GM18507 (cell line): ENCODE measurements around the gene KCNJ16.

Source experiments
- DNase-seq: peaks from one replicate; pipeline ENCODE4 v3.0.0; 2011; ENCODE audit warnings: low read depth; ENCODE audit not compliant: insufficient read length; ENCODE audit errors: extremely low spot score
- FAIRE-seq: peaks from 2 replicates; lab custom pipeline; 2011; peaks lifted over from hg19 to GRCh38; lab: Jason Lieb, UNC

The KCNJ16 gene

GRCh38 chr17:70159980-70160379, 85.0 kb downstream of the KCNJ16 start:
- no peak for DNase-seq
- no peak for FAIRE-seq

DNA sequence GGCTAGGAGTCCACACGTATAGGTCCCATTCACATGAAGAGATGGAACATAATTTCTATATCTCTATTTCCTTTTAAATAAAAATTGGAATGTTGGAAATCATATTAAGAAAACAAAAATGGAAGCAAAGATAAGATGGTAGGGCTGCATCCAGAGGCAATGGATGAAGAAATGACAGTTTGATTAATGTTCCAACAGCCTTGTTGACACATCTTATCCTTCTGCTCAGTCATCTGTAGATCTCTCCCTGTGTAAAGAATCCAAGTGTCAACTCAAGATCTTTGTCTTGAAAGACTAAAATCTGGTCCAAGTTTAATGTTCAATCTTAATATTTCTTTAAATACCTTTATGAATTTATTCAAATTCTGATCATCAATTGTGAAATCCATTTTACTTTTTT, 86.5 kb downstream of the KCNJ16 start:
- no peak for FAIRE-seq
- no peak for DNase-seq

GRCh38 chr17:70165383-70165782, 90.4 kb downstream of the KCNJ16 start:
- DNase-seq (no peak), FAIRE-seq (no peak)

- FAIRE-seq (no peak), DNase-seq (no peak)
These were observed 91.6 kb downstream of the KCNJ16 start for GRCh38 chr17:70166615-70167014.

DNA sequence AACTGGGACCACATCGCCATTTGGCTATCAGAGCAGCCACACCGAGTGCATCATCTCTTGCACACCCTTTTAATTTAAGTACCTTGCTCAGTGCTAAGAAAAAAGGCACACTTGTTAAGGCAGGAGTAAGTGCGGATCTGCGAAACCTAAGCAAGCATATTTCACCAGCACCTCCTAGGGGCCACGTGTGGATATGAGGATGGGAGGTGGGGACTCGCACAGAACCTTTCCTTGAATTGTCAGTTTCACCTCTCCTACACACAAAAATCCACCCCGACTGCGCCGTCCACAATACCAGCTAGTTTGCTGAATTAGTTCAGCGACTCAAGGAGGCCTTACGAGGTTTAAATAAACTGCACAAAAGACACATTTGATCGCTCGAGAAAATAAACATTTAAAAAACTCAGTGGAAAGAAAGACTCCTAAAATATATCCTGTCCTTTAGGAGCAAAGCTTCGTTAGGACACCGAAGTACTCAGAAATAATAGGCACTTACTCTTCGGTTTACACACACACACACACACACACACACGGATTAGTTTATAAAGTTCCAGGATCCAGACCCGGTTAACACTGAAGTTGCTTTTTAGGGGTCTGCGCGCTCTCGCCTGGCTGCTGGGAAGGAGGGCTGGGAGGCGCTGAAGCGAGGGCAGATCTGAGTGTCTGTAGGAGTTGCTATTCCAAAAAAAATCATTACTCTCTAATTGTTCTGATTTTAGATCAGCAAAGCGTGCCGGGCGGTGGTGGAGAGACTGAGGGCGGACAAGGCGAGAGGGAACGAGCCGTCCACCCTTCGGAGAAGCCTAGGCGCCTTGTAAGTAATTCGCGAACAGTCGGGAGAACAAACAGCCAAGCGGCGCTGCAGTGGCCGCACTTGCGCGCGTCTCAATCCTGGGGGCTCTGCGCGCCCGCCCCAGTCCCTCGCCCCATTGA, 93.3 kb downstream of the KCNJ16 start:
- no peak for DNase-seq
- no peak for FAIRE-seq

- DNase-seq (peak; percentile 48), FAIRE-seq (peak; percentile 66)
These were observed 94.1 kb downstream of the KCNJ16 start, which contains the start of gene KCNJ2 for GRCh38 chr17:70168977-70169708. KCNJ2 (plus strand) TSS chr17:70169532; CDS start chr17:70175040, 5,508 bp downstream.

DNA sequence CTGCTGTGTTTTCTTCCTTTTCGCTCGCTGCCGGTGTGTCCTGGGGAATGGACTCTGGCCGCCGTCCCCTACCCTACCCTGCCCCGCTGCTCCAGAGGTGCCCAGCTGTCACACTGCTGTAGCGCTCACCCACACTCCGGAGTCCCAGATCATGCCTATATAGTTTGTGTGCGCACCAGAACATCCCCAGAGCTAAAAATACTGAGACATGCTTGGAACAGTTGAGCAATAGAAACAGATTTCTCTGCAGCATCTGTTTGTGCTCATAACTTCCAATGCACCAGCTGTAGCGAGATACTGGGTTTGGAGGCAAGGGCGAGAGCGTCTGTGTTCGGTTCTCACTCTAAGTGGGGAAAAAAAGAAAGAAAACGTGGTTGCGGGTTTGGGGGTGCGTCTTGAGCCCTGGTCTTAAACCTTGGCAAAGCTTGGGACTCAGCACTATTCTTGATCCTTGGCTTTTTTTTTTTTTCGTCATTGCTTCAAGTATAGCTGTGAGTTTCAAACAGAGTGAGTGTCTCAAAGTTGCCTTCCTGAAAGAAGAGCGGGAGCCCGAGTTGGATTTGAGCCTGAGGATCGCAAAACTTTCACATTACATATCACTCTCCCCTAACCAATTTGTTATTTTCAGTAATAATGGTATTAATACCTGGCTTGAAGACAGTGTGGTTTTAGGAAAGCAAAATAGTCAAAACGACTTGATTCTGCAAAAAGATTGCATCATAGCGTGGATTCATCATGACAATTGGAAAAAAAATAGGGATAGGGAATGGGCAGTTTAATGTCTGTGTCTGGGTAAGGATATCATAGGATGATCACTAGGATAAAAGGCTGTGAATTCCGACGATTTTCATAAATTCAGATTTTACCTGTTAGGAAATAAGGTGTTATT, 94.9 kb downstream of the KCNJ16 start:
- FAIRE-seq (no peak), DNase-seq (no peak)

- FAIRE-seq (no peak), DNase-seq (no peak)
These were observed 96.1 kb downstream of the KCNJ16 start for GRCh38 chr17:70171159-70171558.

DNA sequence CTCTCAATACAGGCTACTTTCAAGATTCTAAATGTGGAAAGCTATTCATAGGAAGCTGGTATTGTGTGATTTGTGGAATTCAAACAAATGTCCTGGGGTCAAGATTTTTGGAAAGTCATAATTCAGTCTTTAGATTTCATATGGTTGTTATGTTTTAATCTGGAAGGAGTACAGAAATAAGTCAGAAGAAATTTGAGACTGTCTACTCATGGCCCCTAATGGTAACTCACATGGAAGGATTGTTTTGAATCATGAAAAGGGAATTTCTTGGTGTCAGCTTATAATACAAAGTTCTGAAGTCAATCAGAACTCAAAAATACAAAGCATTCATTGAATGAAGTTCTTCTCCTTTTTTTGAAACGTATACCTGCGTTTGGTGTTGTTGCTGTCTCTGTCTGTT, 97.4 kb downstream of the KCNJ16 start:
- DNase-seq (no peak), FAIRE-seq (no peak)

DNA sequence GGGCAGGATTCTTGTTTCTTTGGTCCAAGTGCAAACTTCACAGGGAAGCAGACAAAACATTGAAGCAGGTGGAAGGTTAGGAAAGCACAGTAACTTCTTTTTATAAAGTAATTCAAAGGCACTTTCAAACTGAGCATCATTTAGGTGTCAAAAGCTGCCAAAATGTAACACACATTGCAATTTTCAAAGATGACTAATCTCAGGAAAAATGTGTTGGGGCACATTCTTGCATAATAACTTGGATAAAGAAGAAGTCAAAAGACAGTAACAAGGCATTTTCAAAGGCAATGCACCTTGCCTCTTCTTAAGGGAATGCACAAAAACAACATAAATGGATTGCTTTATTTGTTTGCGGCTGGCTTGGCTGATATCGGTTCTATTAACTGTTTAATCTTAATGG, 97.9 kb downstream of the KCNJ16 start:
- no peak for DNase-seq
- no peak for FAIRE-seq

DNA sequence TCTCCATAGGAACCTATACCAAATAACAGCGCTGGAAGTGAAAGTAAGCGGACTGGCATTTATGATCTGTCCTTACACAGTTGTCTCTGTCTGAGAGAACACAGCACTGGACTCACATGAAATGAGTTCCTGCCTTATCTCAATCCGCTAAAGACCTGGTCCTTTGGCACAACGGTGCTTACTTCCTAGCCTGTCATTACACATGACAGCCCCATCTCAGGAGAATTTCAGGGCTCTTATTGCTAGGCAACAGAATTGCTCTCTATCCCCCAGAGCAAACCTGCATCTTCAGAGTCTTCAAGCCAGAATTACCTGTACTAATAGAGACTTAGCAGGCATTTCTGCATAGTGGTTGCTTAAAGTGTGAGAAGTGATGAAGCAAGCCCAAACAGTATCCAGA, 98.7 kb downstream of the KCNJ16 start:
- DNase-seq, result no peak
- no peak for FAIRE-seq

DNA sequence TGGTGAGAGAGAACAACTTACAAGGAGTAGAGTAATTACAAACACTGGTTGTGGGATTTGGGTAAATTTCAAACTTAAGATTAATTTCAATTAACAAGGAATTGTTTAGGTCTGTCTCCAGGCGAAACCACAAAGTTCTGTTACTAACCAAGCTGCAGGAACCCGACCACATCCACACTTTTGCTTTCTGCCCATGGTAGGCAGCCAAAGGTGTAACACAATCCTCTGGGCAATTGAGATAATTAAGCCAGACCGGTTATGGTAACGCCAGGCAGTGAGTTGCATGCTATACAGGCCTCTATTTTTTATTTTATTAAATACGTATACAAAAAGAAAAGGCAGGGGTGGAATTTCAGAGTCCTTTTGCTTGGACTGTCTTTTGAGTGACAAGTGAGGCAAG, 106.4 kb downstream of the KCNJ16 start:
- FAIRE-seq, result no peak
- no peak for DNase-seq

GRCh38 chr17:70181866-70182265, 106.8 kb downstream of the KCNJ16 start:
- DNase-seq (no peak), FAIRE-seq (no peak)

DNA sequence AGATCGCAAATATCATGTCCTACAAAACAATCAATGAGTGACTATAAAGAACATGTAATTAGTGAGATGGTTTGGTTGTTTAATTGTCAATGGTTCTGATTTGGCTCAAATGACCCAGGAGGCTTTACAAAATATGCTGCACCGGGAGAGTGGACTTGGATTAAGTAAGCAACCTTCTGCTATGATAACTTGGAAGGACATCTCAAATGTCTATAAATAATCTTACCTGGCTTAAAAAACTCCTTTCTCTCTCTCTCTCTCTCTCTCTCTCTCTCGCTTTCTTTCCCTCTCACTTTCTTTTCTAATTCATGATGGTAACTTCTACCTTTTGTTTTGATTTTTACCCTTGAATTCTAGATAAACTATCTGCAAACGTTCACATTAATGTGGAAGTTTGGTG, 108.5 kb downstream of the KCNJ16 start:
- DNase-seq (no peak), FAIRE-seq (no peak)

- DNase-seq, result no peak
- FAIRE-seq, result no peak
These were observed 109.2 kb downstream of the KCNJ16 start for GRCh38 chr17:70184207-70184606.

- no peak for DNase-seq
- no peak for FAIRE-seq
These were observed 109.7 kb downstream of the KCNJ16 start for GRCh38 chr17:70184770-70185169.
